GM12878 (cell line): ENCODE data around the gene PPP1R12B. TPM values are rescaled to one million over a fixed set of nuclear protein-coding genes. Genes with fewer than 3 reads are reported as not detected.

Source experiments
- ATAC-seq: fragments of 200-7000 bp; cut with Tn5 transposase; 3 replicates; pipeline ENCODE4 v1.9.1; 2020; ENCODE audit warnings: mild to moderate bottlenecking, moderate library complexity
- BruUV-seq: library from RNA; stranded (reverse); fragments of 400-500 nt; replicated peaks from 2 replicates; lab custom pipeline; 2021; lab: Mats Ljungman, UMichigan
- CTCF ChIA-PET: fragments of 300-600 bp; sonication (Branson Sonifier 250); formaldehyde crosslinking; extraction: SDS; loops from one replicate; lab custom pipeline; 2021; ENCODE audit warnings: inconsistent platforms; lab: Yijun Ruan, JAX
- POLR2A ChIA-PET: fragments of 350-600 bp; formaldehyde crosslinking; extraction: SDS; loops from one replicate; lab custom pipeline; 2021; ENCODE audit warnings: inconsistent platforms; lab: Charles Lee
- RAD21 ChIA-PET: fragments of 300-600 bp; sonication (Branson Sonifier 250); formaldehyde crosslinking; loops from one replicate; lab custom pipeline; 2023; ENCODE audit warnings: antibody characterized with exemption; ENCODE audit not compliant: unreplicated experiment; lab: Charles Lee
- SMC1A ChIA-PET: fragments of 300-600 bp; sonication (Branson Sonifier 250); formaldehyde crosslinking; loops from one replicate; lab custom pipeline; 2023; ENCODE audit not compliant: unreplicated experiment, uncharacterized antibody; lab: Charles Lee
- DNase-seq: peaks from one replicate; pipeline ENCODE4 v3.0.0-alpha.2; 2011; ENCODE audit warnings: low read depth, low spot score
- FAIRE-seq: peaks from 3 replicates; lab custom pipeline; 2011; peaks lifted over from hg19 to GRCh38; lab: Jason Lieb, UNC
- H2AFZ ChIP-seq: 2 replicates; pipeline ENCODE4 v1.6.0; 2011; ENCODE audit warnings: low read depth, low read length, control low read depth; ENCODE audit not compliant: control insufficient read depth
- H3K27ac ChIP-seq: 2 replicates; pipeline ENCODE4 v1.5.1; 2011; ENCODE audit warnings: control low read depth; ENCODE audit not compliant: control insufficient read depth, insufficient read depth
- H3K27me3 ChIP-seq, 2 experiments: replicated peaks in 1 of 2; 2 replicates each; pipeline versions ENCODE4 v1.6.0 to v1.6.1; 2011; ENCODE audit warnings: low read length in 1 of 2; ENCODE audit not compliant: control insufficient read depth in 2 of 2, insufficient read depth in 2 of 2
- H3K36me3 ChIP-seq, 2 experiments: 2 replicates each; pipeline ENCODE4 v1.5.1; 2011; ENCODE audit warnings: low read length in 1 of 2; ENCODE audit not compliant: control insufficient read depth in 2 of 2, insufficient read depth in 2 of 2
- H3K4me1 ChIP-seq: 2 replicates; pipeline ENCODE4 v1.6.1; 2011; ENCODE audit warnings: mild to moderate bottlenecking, low read length, moderate library complexity, mixed read lengths; ENCODE audit not compliant: control insufficient read depth, insufficient read depth
- H3K4me2 ChIP-seq: 2 replicates; pipeline ENCODE4 v1.6.0; 2011; ENCODE audit warnings: control low read depth; ENCODE audit not compliant: control insufficient read depth, insufficient read depth
- H3K4me3 ChIP-seq: fragments of 200-600 bp; sonication (generic); 2 replicates; pipeline ENCODE4 v1.5.1; 2016
- H3K79me2 ChIP-seq: 2 replicates; pipeline ENCODE4 v1.6.0; 2011; ENCODE audit warnings: low read length; ENCODE audit not compliant: control insufficient read depth, insufficient read depth
- H3K9ac ChIP-seq: 2 replicates; pipeline ENCODE4 v1.8.0; 2011; ENCODE audit warnings: low read length, control low read depth, mixed read lengths; ENCODE audit not compliant: control insufficient read depth, insufficient read depth
- H3K9me3 ChIP-seq: replicated peaks from 3 replicates; pipeline ENCODE4 v1.5.1; 2011; ENCODE audit warnings: mild to moderate bottlenecking, low read length; ENCODE audit not compliant: control insufficient read depth, insufficient read depth
- H4K20me1 ChIP-seq: 2 replicates; pipeline ENCODE4 v1.6.0; 2011; ENCODE audit not compliant: control insufficient read depth, insufficient read depth
- CTCF ChIP-seq, 3 experiments: IDR thresholded peaks in 2 of 3; conservative IDR thresholded peaks in 1 of 3; 2 replicates each; pipeline ENCODE4 v1.5.1; 2011; ENCODE audit warnings: low read depth in 3 of 3, low read length in 3 of 3, mild to moderate bottlenecking in 3 of 3, control low read depth in 2 of 3, moderate library complexity in 2 of 3, inconsistent platforms in 1 of 3, mixed read lengths in 1 of 3; ENCODE audit not compliant: control insufficient read depth in 2 of 3, insufficient read depth in 1 of 3; ENCODE audit errors: extremely low read depth in 1 of 3
- IRF5 ChIP-seq: fragments of 450-650 bp; IDR thresholded peaks from 2 replicates; pipeline ENCODE4 v1.6.1; 2017; ENCODE audit warnings: borderline replicate concordance
- SREBF2 ChIP-seq: IDR thresholded peaks from 2 replicates; pipeline ENCODE4 v1.6.1; 2012; ENCODE audit warnings: mild to moderate bottlenecking, low read length
- ZNF217 ChIP-seq: fragments of 450-650 bp; IDR thresholded peaks from 2 replicates; pipeline ENCODE4 v1.6.1; 2017; ENCODE audit warnings: antibody characterized with exemption, mild to moderate bottlenecking
- WGBS: methylation state at CpG from one replicate; pipeline ENCODE4 v1.1.6; 2016; ENCODE audit warnings: low lambda C conversion rate; ENCODE audit not compliant: insufficient replicate concordance, insufficient coverage; ENCODE audit errors: missing lambda C conversion rate; 5-methylcytosine and 5-hydroxymethylcytosine counted together
- in situ Hi-C: fragments of 300-500 bp; cut with MboI; formaldehyde crosslinking; loops from 9 replicates; pipeline ENCODE4 v1.14.3; 2018; ENCODE audit warnings: mixed read lengths
- intact Hi-C: fragments of 100-400 bp; cut with micrococcal nuclease; formaldehyde crosslinking; loops from one replicate; pipeline ENCODE4 v1.14.2; 2022; ENCODE audit not compliant: unreplicated experiment
- polyA plus RNA-seq, 11 experiments: library from polyadenylated mRNA; depleted of rRNA in 4 of 11; unstranded in 6 of 11; stranded (reverse) in 5 of 11; fragments of >200 nt; fragmentation: Nextera tagmentation in 4 of 11; fragmentation: Illumina TruSeq in 1 of 11; extraction: Ambion mirVana in 4 of 11; extraction: Trizol in 1 of 11; gene quantifications; 1 replicate in 1 of 11; 2 replicates in 10 of 11; pipeline versions ENCODE4 v1.2.1 to v1.2.3, GENCODE V29; 2011 to 2016; ENCODE audit warnings: inconsistent platforms in 2 of 11, missing spikeins in 2 of 11, low read depth in 1 of 11
- total RNA-seq, 4 experiments: library from RNA; depleted of rRNA in 3 of 4; stranded (reverse); fragments of >200 nt in 3 of 4; fragmentation: Illumina TruSeq in 1 of 4; extraction: Trizol in 1 of 4; gene quantifications; 2 replicates each; pipeline versions ENCODE4 v1.2.1 to v1.2.3, GENCODE V29; 2013 to 2021

PPP1R12B gene
- total and polyA plus RNA-seq, 10 of the 15 experiments (the other 5 are each of a cell fraction or from before 2014, with no cell fraction given) = 0.29 to 9.4 (median 4.7) TPM

GRCh38 chr1:202579806-202580205 lies 231.3 kb downstream of the PPP1R12B start:
- WGBS = 94% methylated on average over 2 of the region's 2 CpGs
- no TSS peak for BruUV-seq
- Histone ChIP-seq H3K27me3 (no peaks in the 10 kb centered on the region), H3K9ac (no peak overlapping the region), H3K36me3 (no peaks in the 10 kb centered on the region), H4K20me1 (no peaks in the 10 kb centered on the region; the same call in 1 of the 2 replicates)
- SMC1A ChIA-PET = no interaction called here
- FAIRE-seq = no peak
- POLR2A ChIA-PET = no interaction called here
- DNase-seq = no peak
- TF ChIP-seq IRF5 (no peak), CTCF (IDR thresholded peaks at IDR 0.05 in 2 of 3, conservative IDR thresholded peaks at IDR 0.05 in 1 of 3; ENCODE audit: control insufficient read depth in 2 of 3, extremely low read depth in 1 of 3, insufficient read depth in 1 of 3, low read depth in 3 of 3, low read length in 3 of 3) (no peak), SREBF2 (no peak), ZNF217 (no peak)
- TF ChIP-seq, all 136 proteins: peak for 0
- CTCF ChIA-PET = interaction anchor here (1.0 to 1.4 kb wide), 2 partner anchors 8 to 18 kb away, joined by 4 to 6 read pairs; no protein-coding TSS in a partner anchor
- Histone ChIP-seq H3K27ac (no peak overlapping the region), H3K4me3 (no peak overlapping the region), H3K4me1 (no peaks in the 10 kb centered on the region), H3K9me3 (no peaks in the 10 kb centered on the region), H2AFZ (no peak overlapping the region), H3K79me2 (no peaks in the 10 kb centered on the region), H3K4me2 (no peak overlapping the region)
- in situ Hi-C loops (no loop called here), intact Hi-C loops (loop anchor here (10.0 kb wide), 1 partner anchor 135 kb away; the partner anchor contains the start of gene SYT2)
- RAD21 ChIA-PET = interaction anchor here (3.4 kb wide), 1 partner anchor 140 kb away, joined by 11 read pairs; no protein-coding TSS in a partner anchor
- ATAC-seq = no peak
